Activated naive CD4-positive, alpha-beta T cell treated with anti-CD3 and anti-CD28 coated beads, Interleukin-2, amount 10 ng/mL, durations not matched to agents 7 days and 5 days (primary cell): ENCODE results near the gene CNIH1.
"Not testable (repeated sequence)": the region's sequence is repeated elsewhere in the genome, so short reads cannot be mapped to it uniquely, and the experiment has no call there.

ENCODE experiments used
- CTCF ChIA-PET: fragments of 350-600 bp; sonication (Branson Sonifier 250); formaldehyde crosslinking; loops from one replicate; lab custom pipeline; 2021; ENCODE audit warnings: antibody characterized with exemption; lab: Charles Lee
- DNase-seq: peaks from one replicate; pipeline ENCODE4 v3.0.0-alpha.2; 2020
- H3K27ac Mint-ChIP-seq: one replicate; pipeline ENCODE4 v1.8.0; 2021; ENCODE audit warnings: mild to moderate bottlenecking, moderate library complexity, mixed read lengths
- H3K27me3 Mint-ChIP-seq: one replicate; pipeline ENCODE4 v1.8.0; 2021; ENCODE audit warnings: mild to moderate bottlenecking, mixed read lengths
- H3K36me3 Mint-ChIP-seq: one replicate; pipeline ENCODE4 v1.8.0; 2021; ENCODE audit warnings: mixed read lengths
- H3K4me1 Mint-ChIP-seq: one replicate; pipeline ENCODE4 v1.8.0; 2021; ENCODE audit warnings: mixed read lengths
- H3K4me3 Mint-ChIP-seq: one replicate; pipeline ENCODE4 v1.8.0; 2021; ENCODE audit warnings: mild to moderate bottlenecking, moderate library complexity, mixed read lengths
- H3K9me3 Mint-ChIP-seq: one replicate; pipeline ENCODE4 v1.8.0; 2021; ENCODE audit warnings: mixed read lengths

Gene CNIH1

GRCh38 chr14:54478636-54479215 lies 37.6 kb upstream of the CNIH1 start:
- CTCF ChIA-PET, result no interaction called here
- Mint-ChIP-seq H3K27me3 (no peaks in the 10 kb centered on the region), H3K9me3 (no peaks in the 10 kb centered on the region), H3K4me1 (peaks cover 9% of the 10 kb centered on the region), H3K36me3 (peaks cover 55% of the 10 kb centered on the region), H3K4me3 (no peak overlapping the region), H3K27ac (no peak overlapping the region)
- DNase-seq, result no peak

- H3K9me3 Mint-ChIP-seq, result no peaks in the 10 kb centered on the region
- no peak overlapping the region for H3K27ac Mint-ChIP-seq
- no peaks in the 10 kb centered on the region for H3K27me3 Mint-ChIP-seq
- no peak overlapping the region for H3K4me3 Mint-ChIP-seq
- H3K36me3 Mint-ChIP-seq, result peaks cover 48% of the 10 kb centered on the region
- DNase-seq, result no peak
- CTCF ChIA-PET, result no interaction called here
- peaks cover 2% of the 10 kb centered on the region for H3K4me1 Mint-ChIP-seq
These were observed 34.7 kb upstream of the CNIH1 start for GRCh38 chr14:54475911-54476310.

- Mint-ChIP-seq H3K27ac (no peak overlapping the region), H3K36me3 (peaks cover 50% of the 10 kb centered on the region), H3K27me3 (no peaks in the 10 kb centered on the region), H3K4me1 (no peaks in the 10 kb centered on the region), H3K4me3 (no peak overlapping the region), H3K9me3 (no peaks in the 10 kb centered on the region)
- CTCF ChIA-PET, result no interaction called here
- no peak for DNase-seq
These were observed 34.2 kb upstream of the CNIH1 start for GRCh38 chr14:54475187-54475899.

- DNase-seq, result no peak
- CTCF ChIA-PET, result no interaction called here
- Mint-ChIP-seq H3K4me1 (no peaks in the 10 kb centered on the region), H3K36me3 (peaks cover 46% of the 10 kb centered on the region), H3K9me3 (no peaks in the 10 kb centered on the region), H3K27ac (no peak overlapping the region), H3K27me3 (no peaks in the 10 kb centered on the region), H3K4me3 (no peak overlapping the region)
These were observed 33.1 kb upstream of the CNIH1 start for GRCh38 chr14:54474232-54474793.

- CTCF ChIA-PET, result no interaction called here
- Mint-ChIP-seq H3K27me3 (peaks cover 3% of the 10 kb centered on the region), H3K36me3 (peaks cover 40% of the 10 kb centered on the region), H3K4me1 (no peaks in the 10 kb centered on the region), H3K4me3 (no peak overlapping the region), H3K9me3 (peaks cover 7% of the 10 kb centered on the region), H3K27ac (no peak overlapping the region)
- no peak for DNase-seq
These were observed 31.1 kb upstream of the CNIH1 start for GRCh38 chr14:54472315-54472714.

GRCh38 chr14:54471641-54472040 lies 30.5 kb upstream of the CNIH1 start:
- Mint-ChIP-seq H3K4me1 (no peaks in the 10 kb centered on the region), H3K27ac (no peak overlapping the region), H3K4me3 (no peak overlapping the region), H3K27me3 (peaks cover 3% of the 10 kb centered on the region), H3K36me3 (peaks cover 38% of the 10 kb centered on the region), H3K9me3 (peaks cover 13% of the 10 kb centered on the region)
- CTCF ChIA-PET, result no interaction called here
- no peak for DNase-seq

GRCh38 chr14:54470701-54471100 lies 29.5 kb upstream of the CNIH1 start:
- peaks cover 16% of the 10 kb centered on the region for H3K9me3 Mint-ChIP-seq
- no peak overlapping the region for H3K27ac Mint-ChIP-seq
- H3K4me1 Mint-ChIP-seq, result no peaks in the 10 kb centered on the region
- H3K27me3 Mint-ChIP-seq, result peaks cover 4% of the 10 kb centered on the region
- no peak overlapping the region for H3K4me3 Mint-ChIP-seq
- peaks cover 30% of the 10 kb centered on the region for H3K36me3 Mint-ChIP-seq
- CTCF ChIA-PET, result no interaction called here
- DNase-seq, result no peak

- CTCF ChIA-PET, result no interaction called here
- H3K4me1 Mint-ChIP-seq, result no peaks in the 10 kb centered on the region
- peaks cover 16% of the 10 kb centered on the region for H3K9me3 Mint-ChIP-seq
- H3K4me3 Mint-ChIP-seq, result no peak overlapping the region
- no peak for DNase-seq
- H3K27ac Mint-ChIP-seq, result no peak overlapping the region
- peaks cover 12% of the 10 kb centered on the region for H3K27me3 Mint-ChIP-seq
- peaks cover 16% of the 10 kb centered on the region for H3K36me3 Mint-ChIP-seq
These were observed 26.1 kb upstream of the CNIH1 start for GRCh38 chr14:54467280-54467679.

GRCh38 chr14:54465654-54466053 lies 24.5 kb upstream of the CNIH1 start:
- H3K9me3 Mint-ChIP-seq, result peaks cover 16% of the 10 kb centered on the region
- DNase-seq, result no peak
- H3K4me3 Mint-ChIP-seq, result no peak overlapping the region
- peaks cover 9% of the 10 kb centered on the region for H3K36me3 Mint-ChIP-seq
- H3K27ac Mint-ChIP-seq, result no peak overlapping the region
- CTCF ChIA-PET, result no interaction called here
- H3K27me3 Mint-ChIP-seq, result peaks cover 12% of the 10 kb centered on the region
- H3K4me1 Mint-ChIP-seq, result no peaks in the 10 kb centered on the region

- Mint-ChIP-seq H3K4me1 (no peaks in the 10 kb centered on the region), H3K27me3 (peaks cover 9% of the 10 kb centered on the region), H3K9me3 (peaks cover 15% of the 10 kb centered on the region), H3K36me3 (no peaks in the 10 kb centered on the region), H3K4me3 (no peak overlapping the region), H3K27ac (no peak overlapping the region)
- CTCF ChIA-PET, result interaction anchor here (0.7 kb wide), 1 partner anchor 33 kb away, joined by 3 read pairs; no protein-coding TSS in a partner anchor
- no peak for DNase-seq
These were observed 20.9 kb upstream of the CNIH1 start for GRCh38 chr14:54462048-54462447.

GRCh38 chr14:54459106-54459505 lies 17.9 kb upstream of the CNIH1 start:
- Mint-ChIP-seq H3K27me3 (no peaks in the 10 kb centered on the region), H3K36me3 (no peaks in the 10 kb centered on the region), H3K4me3 (no peak overlapping the region), H3K9me3 (peaks cover 9% of the 10 kb centered on the region), H3K4me1 (no peaks in the 10 kb centered on the region), H3K27ac (no peak overlapping the region)
- CTCF ChIA-PET, result no interaction called here
- no peak for DNase-seq

- H3K4me3 Mint-ChIP-seq, H3K36me3 Mint-ChIP-seq, DNase-seq, H3K4me1 Mint-ChIP-seq, CTCF ChIA-PET, H3K27ac Mint-ChIP-seq, H3K27me3 Mint-ChIP-seq, H3K9me3 Mint-ChIP-seq: not testable (repeated sequence)
These were observed 17.4 kb upstream of the CNIH1 start for GRCh38 chr14:54458536-54458935.

- no peak for DNase-seq
- no peaks in the 10 kb centered on the region for H3K36me3 Mint-ChIP-seq
- H3K4me3 Mint-ChIP-seq, result no peak overlapping the region
- H3K27me3 Mint-ChIP-seq, result no peaks in the 10 kb centered on the region
- peaks cover 9% of the 10 kb centered on the region for H3K9me3 Mint-ChIP-seq
- no peaks in the 10 kb centered on the region for H3K4me1 Mint-ChIP-seq
- H3K27ac Mint-ChIP-seq, result no peak overlapping the region
- CTCF ChIA-PET, result interaction anchor here (0.7 kb wide), 1 partner anchor 61 kb away, joined by 3 read pairs; no protein-coding TSS in a partner anchor
These were observed 16.4 kb upstream of the CNIH1 start for GRCh38 chr14:54457609-54457996.

- not testable (repeated sequence) for DNase-seq, H3K27me3 Mint-ChIP-seq, H3K36me3 Mint-ChIP-seq, H3K9me3 Mint-ChIP-seq, H3K4me1 Mint-ChIP-seq, H3K27ac Mint-ChIP-seq, H3K4me3 Mint-ChIP-seq
- CTCF ChIA-PET, result interaction anchor here (0.5 to 1.0 kb wide), 3 partner anchors 10 to 62 kb away, joined by 3 read pairs; no protein-coding TSS in a partner anchor
These were observed 15.8 kb upstream of the CNIH1 start for GRCh38 chr14:54456820-54457608.
